Endothelial cell of umbilical vein (primary cell): ENCODE data around the gene RTEL1. TPM values are rescaled to one million over a fixed set of nuclear protein-coding genes. Genes with fewer than 3 reads are reported as not detected.

Experiments used
- BruUV-seq: library from RNA; stranded (reverse); fragments of 400-500 nt; replicated peaks from 2 replicates; lab custom pipeline; 2021; lab: Mats Ljungman, UMichigan
- CTCF ChIA-PET: fragments of 300-600, 350-600 bp; sonication (Branson Sonifier 250); formaldehyde crosslinking; loops from one replicate; lab custom pipeline; 2021; ENCODE audit warnings: antibody characterized with exemption, inconsistent platforms; lab: Charles Lee
- POLR2A ChIA-PET: fragments of 300-600, 350-600 bp; sonication (Branson Sonifier 250); formaldehyde crosslinking; loops from one replicate; lab custom pipeline; 2021; ENCODE audit warnings: antibody characterized with exemption, inconsistent platforms; lab: Charles Lee
- DNase-seq: peaks from one replicate; pipeline ENCODE4 v3.0.0-alpha.2; 2011; ENCODE audit warnings: low read depth, low spot score
- FAIRE-seq: peaks from 2 replicates; lab custom pipeline; 2011; peaks lifted over from hg19 to GRCh38; lab: Jason Lieb, UNC
- H2AFZ ChIP-seq: 2 replicates; pipeline ENCODE4 v1.6.0; 2012; ENCODE audit warnings: low read depth, low read length, control low read depth, inconsistent platforms
- H3K27ac ChIP-seq: 2 replicates; pipeline ENCODE4 v1.5.1; 2011; ENCODE audit warnings: low read depth, mild to moderate bottlenecking, control low read depth, low read length, moderate library complexity; ENCODE audit not compliant: insufficient read depth
- H3K27me3 ChIP-seq, 2 experiments: 2 replicates each; pipeline versions ENCODE4 v1.6.0 to v1.6.1; 2011; ENCODE audit warnings: low read length in 2 of 2, mixed read lengths in 1 of 2; ENCODE audit not compliant: control insufficient read depth in 2 of 2, insufficient read depth in 2 of 2
- H3K36me3 ChIP-seq, 2 experiments: 2 replicates in 1 of 2; 3 replicates in 1 of 2; pipeline ENCODE4 v1.5.1; 2011; ENCODE audit warnings: low read length in 2 of 2, mild to moderate bottlenecking in 1 of 2, moderate library complexity in 1 of 2; ENCODE audit not compliant: control insufficient read depth in 2 of 2, insufficient read depth in 2 of 2; ENCODE audit errors: extremely low read depth in 1 of 2
- H3K4me1 ChIP-seq: 3 replicates; pipeline ENCODE4 v1.5.1; 2011; ENCODE audit warnings: mild to moderate bottlenecking, low read length; ENCODE audit not compliant: control insufficient read depth, insufficient read depth; ENCODE audit errors: extremely low read depth
- H3K4me2 ChIP-seq: 2 replicates; pipeline ENCODE4 v1.6.1; 2011; ENCODE audit warnings: low read length, control low read depth, mixed read lengths; ENCODE audit not compliant: insufficient read depth
- H3K4me3 ChIP-seq, 3 experiments: fragments of 200-600 bp in 1 of 3; sonication (generic), shearing (Covaris generic) in 1 of 3; replicated peaks in 1 of 3; 2 replicates each; pipeline ENCODE4 v1.5.1; 2011 to 2016; ENCODE audit warnings: control low read depth in 3 of 3, low read length in 3 of 3, mild to moderate bottlenecking in 2 of 3, inconsistent platforms in 1 of 3, low read depth in 1 of 3, moderate library complexity in 1 of 3; ENCODE audit not compliant: insufficient read depth in 1 of 3
- H3K79me2 ChIP-seq: 2 replicates; pipeline ENCODE4 v1.6.0; 2012; ENCODE audit warnings: low read length, inconsistent platforms; ENCODE audit not compliant: control insufficient read depth, insufficient read depth
- H3K9ac ChIP-seq: replicated peaks from 2 replicates; pipeline ENCODE3; 2011; ENCODE audit warnings: low read length, control low read depth; ENCODE audit not compliant: insufficient read depth; ENCODE audit errors: extremely low read depth
- H3K9me1 ChIP-seq: replicated peaks from 3 replicates; pipeline ENCODE4 v1.6.0; 2011; ENCODE audit warnings: mild to moderate bottlenecking, low read length; ENCODE audit not compliant: control insufficient read depth, insufficient read depth; ENCODE audit errors: extremely low read depth
- H3K9me3 ChIP-seq: replicated peaks from 2 replicates; pipeline ENCODE4 v1.5.1; 2012; ENCODE audit warnings: low read length, inconsistent platforms; ENCODE audit not compliant: control insufficient read depth, insufficient read depth
- H4K20me1 ChIP-seq: replicated peaks from 2 replicates; pipeline ENCODE3; 2011; ENCODE audit warnings: mild to moderate bottlenecking, low read length; ENCODE audit not compliant: control insufficient read depth, insufficient read depth; ENCODE audit errors: extremely low read depth
- EZH2 ChIP-seq: IDR thresholded peaks from 2 replicates; pipeline ENCODE4 v1.6.1; 2012; ENCODE audit warnings: borderline replicate concordance, low read depth, mild to moderate bottlenecking, moderate library complexity, low read length, inconsistent platforms; ENCODE audit not compliant: severe bottlenecking
- FOS ChIP-seq: IDR thresholded peaks from 2 replicates; pipeline ENCODE4 v1.6.1; 2011; ENCODE audit warnings: mild to moderate bottlenecking, low read length, moderate library complexity, borderline replicate concordance; ENCODE audit not compliant: insufficient read depth
- GATA2 ChIP-seq: IDR thresholded peaks from 2 replicates; pipeline ENCODE4 v1.7.0; 2011; ENCODE audit warnings: low read depth, mild to moderate bottlenecking, moderate library complexity, mixed read lengths, low read length; ENCODE audit not compliant: insufficient read length, insufficient read depth
- JUN ChIP-seq: IDR thresholded peaks from 2 replicates; pipeline ENCODE4 v1.6.1; 2011; ENCODE audit warnings: borderline replicate concordance, low read depth; ENCODE audit not compliant: insufficient read length, insufficient read depth
- MYC ChIP-seq: IDR thresholded peaks from one replicate; pipeline ENCODE4 v1.6.1; 2011; ENCODE audit warnings: mild to moderate bottlenecking, low read depth, low read length
- POLR2A ChIP-seq: IDR thresholded peaks from 2 replicates; pipeline ENCODE4 v1.6.1; 2012; ENCODE audit warnings: low read depth, mild to moderate bottlenecking, control low read depth, low read length
- POLR2AphosphoS5 ChIP-seq: IDR thresholded peaks from 2 replicates; pipeline ENCODE4 v1.6.1; 2012; ENCODE audit warnings: low read depth, mild to moderate bottlenecking, control low read depth, low read length, moderate library complexity; ENCODE audit not compliant: insufficient read depth
- dilution Hi-C: fragments of 300-500 bp; cut with MboI; formaldehyde crosslinking; loops from one replicate; pipeline ENCODE4 v1.15.0; 2019; ENCODE audit warnings: low sequenced_read_pairs; ENCODE audit not compliant: extremely low pct_ligation_motif_present
- intact Hi-C: fragments of 100-400 bp; cut with micrococcal nuclease; formaldehyde crosslinking; loops from one replicate; pipeline ENCODE4 v1.10.0; 2022
- polyA plus RNA-seq, 4 experiments: library from polyadenylated mRNA; depleted of rRNA in 3 of 4; stranded (reverse) in 3 of 4; unstranded in 1 of 4; fragments of >200 nt; gene quantifications; 2 replicates each; pipeline versions ENCODE4 v1.2.1 to v1.2.3, GENCODE V29; 2011 to 2012; ENCODE audit warnings: missing spikeins in 1 of 4
- total RNA-seq: library from RNA; stranded (reverse); gene quantifications from 2 replicates; pipeline ENCODE4 v1.2.3, GENCODE V29; 2021
- TF ChIP-seq, protein P1 (sequence below), 2 donors: IDR thresholded peaks; 1 replicate in 1 of 2; 2 replicates in 1 of 2; pipeline ENCODE4 v1.5.1; 2011; ENCODE audit warnings: low read length in 2 of 2, mild to moderate bottlenecking in 2 of 2, moderate library complexity in 2 of 2, control low read depth in 1 of 2, inconsistent platforms in 1 of 2, low read depth in 1 of 2; ENCODE audit not compliant: insufficient read depth in 1 of 2; ENCODE audit errors: extremely low read depth in 1 of 2

The RTEL1 gene
- total and polyA plus RNA-seq, 2 donors (not counting 3 experiments of a cell fraction or from before 2014, with no cell fraction given): 17.0 to 44.9 TPM

DNA sequence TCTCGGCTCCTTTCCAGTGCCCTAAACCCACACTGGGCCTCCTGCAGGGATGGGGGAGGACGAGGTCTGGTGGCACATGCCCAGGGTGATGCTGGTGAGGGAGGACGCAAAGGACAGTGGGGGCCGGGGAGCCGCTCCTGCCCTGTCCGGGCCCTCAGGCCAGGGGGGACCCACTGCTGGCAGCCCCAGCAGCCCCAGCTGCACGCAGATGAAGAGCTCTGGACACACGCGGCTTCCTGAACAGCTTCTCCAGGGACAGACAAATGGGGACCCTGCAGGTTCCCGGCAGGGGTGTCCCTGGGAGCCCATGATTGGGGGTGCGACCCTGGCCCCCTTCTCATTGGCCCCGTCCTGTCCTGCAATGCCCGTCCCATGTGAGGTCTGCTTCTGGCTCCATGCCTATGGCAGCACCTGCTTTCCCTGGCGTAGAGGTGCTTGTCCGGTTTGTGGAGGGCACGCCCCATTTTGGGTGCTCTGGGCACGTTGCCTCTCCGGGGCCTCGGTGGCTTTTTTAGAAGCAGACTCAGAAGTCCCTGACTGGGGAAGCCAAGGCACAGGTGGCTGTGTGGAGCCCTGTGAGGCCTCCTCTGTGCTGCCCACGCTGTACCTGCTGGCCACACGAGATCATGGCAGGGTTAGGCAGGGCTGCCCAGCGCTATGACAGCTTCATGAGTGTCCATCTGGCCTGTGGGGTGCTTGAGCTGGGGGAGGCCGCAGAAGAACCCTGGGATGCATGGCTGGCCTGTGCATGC is 22.9 kb downstream of the RTEL1 start:
- peaks cover 0 to 12% of the 10 kb centered on the region in 2 experiments for H3K36me3 ChIP-seq
- TF ChIP-seq POLR2A (no peak), GATA2 (no peak), FOS (no peak), JUN (no peak), MYC (no peak), POLR2AphosphoS5 (no peak), EZH2 (no peak)
- TF ChIP-seq, protein P1, sequence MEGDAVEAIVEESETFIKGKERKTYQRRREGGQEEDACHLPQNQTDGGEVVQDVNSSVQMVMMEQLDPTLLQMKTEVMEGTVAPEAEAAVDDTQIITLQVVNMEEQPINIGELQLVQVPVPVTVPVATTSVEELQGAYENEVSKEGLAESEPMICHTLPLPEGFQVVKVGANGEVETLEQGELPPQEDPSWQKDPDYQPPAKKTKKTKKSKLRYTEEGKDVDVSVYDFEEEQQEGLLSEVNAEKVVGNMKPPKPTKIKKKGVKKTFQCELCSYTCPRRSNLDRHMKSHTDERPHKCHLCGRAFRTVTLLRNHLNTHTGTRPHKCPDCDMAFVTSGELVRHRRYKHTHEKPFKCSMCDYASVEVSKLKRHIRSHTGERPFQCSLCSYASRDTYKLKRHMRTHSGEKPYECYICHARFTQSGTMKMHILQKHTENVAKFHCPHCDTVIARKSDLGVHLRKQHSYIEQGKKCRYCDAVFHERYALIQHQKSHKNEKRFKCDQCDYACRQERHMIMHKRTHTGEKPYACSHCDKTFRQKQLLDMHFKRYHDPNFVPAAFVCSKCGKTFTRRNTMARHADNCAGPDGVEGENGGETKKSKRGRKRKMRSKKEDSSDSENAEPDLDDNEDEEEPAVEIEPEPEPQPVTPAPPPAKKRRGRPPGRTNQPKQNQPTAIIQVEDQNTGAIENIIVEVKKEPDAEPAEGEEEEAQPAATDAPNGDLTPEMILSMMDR (IDR thresholded peaks at IDR 0.05; ENCODE audit: extremely low read depth in 1 of 2, insufficient read depth in 1 of 2, low read depth in 1 of 2, low read length in 2 of 2): no peak
- no peak overlapping the region for H3K4me2 ChIP-seq
- no peak overlapping the region for H3K9ac ChIP-seq
- H2AFZ ChIP-seq: no peak overlapping the region
- no peak for FAIRE-seq
- intact Hi-C loops (no loop called here), dilution Hi-C loops (no loop called here)
- POLR2A ChIA-PET: no interaction called here
- H4K20me1 ChIP-seq: no peaks in the 10 kb centered on the region
- CTCF ChIA-PET: interaction anchor here (2.2 to 4.1 kb wide), 2 partner anchors 19 to 23 kb away, joined by 11 to 17 read pairs; partner anchors contain the start of gene RTEL1
- no peaks in the 10 kb centered on the region for H3K9me3 ChIP-seq
- no peak overlapping the region for H3K27ac ChIP-seq
- no peaks in the 10 kb centered on the region for H3K9me1 ChIP-seq
- H3K4me1 ChIP-seq: peaks cover 30% of the 10 kb centered on the region
- BruUV-seq: no TSS peak
- peaks cover 4% of the 10 kb centered on the region for H3K79me2 ChIP-seq
- no peak for DNase-seq
- H3K4me3 ChIP-seq: no peak overlapping the region
- no peaks in the 10 kb centered on the region for H3K27me3 ChIP-seq
